ENCODE results near the gene DYRK3.

- TF ChIP-seq CTCF (IDR thresholded peaks at IDR 0.05) (no peak), POLR2A (IDR thresholded peaks at IDR 0.05) (no peak)
Measured at GRCh38 chr1:206586501-206587445, 48.6 kb upstream of the DYRK3 start.
